WTC11 (cell line): Measurements from ENCODE around the gene HPCAL1.

Source experiments
- ATF2 ChIP-seq: sonication (generic); formaldehyde crosslinking; IDR thresholded peaks from 2 replicates; pipeline ENCODE4 v1.8.1; 2022; ENCODE audit warnings: low read depth, missing genetic modification reagents, borderline replicate concordance
- E2F1 ChIP-seq: sonication (generic); formaldehyde crosslinking; IDR thresholded peaks from 2 replicates; pipeline ENCODE4 v1.8.0; 2022; ENCODE audit warnings: mild to moderate bottlenecking, missing genetic modification reagents
- GABPB1 ChIP-seq: sonication (generic); formaldehyde crosslinking; IDR thresholded peaks from 2 replicates; pipeline ENCODE4 v1.8.1; 2023; ENCODE audit warnings: mild to moderate bottlenecking, missing genetic modification reagents
- IRF2 ChIP-seq: sonication (generic); formaldehyde crosslinking; IDR thresholded peaks from 2 replicates; pipeline ENCODE4 v1.8.0; 2022; ENCODE audit warnings: low read depth, missing genetic modification reagents, borderline replicate concordance
- MAX ChIP-seq: sonication (generic); formaldehyde crosslinking; IDR thresholded peaks from 2 replicates; pipeline ENCODE4 v1.8.0; 2022; ENCODE audit warnings: mild to moderate bottlenecking, missing genetic modification reagents
- SP1 ChIP-seq: sonication (generic); formaldehyde crosslinking; conservative IDR thresholded peaks from 2 replicates; pipeline ENCODE4 v1.8.1; 2022; ENCODE audit warnings: missing genetic modification reagents
- STAT6 ChIP-seq: sonication (generic); formaldehyde crosslinking; conservative IDR thresholded peaks from 2 replicates; pipeline ENCODE4 v1.8.1; 2023; ENCODE audit warnings: mild to moderate bottlenecking, low read depth, missing genetic modification reagents, moderate library complexity
- ZNF416 ChIP-seq: fragments of 250-450 bp; sonication (Bioruptor Pico); IDR thresholded peaks from 2 replicates; pipeline ENCODE4 v1.9.0; 2021; ENCODE audit warnings: mild to moderate bottlenecking, inconsistent platforms
- TF ChIP-seq, protein P1 (sequence below): fragments of 200-600 bp; IDR thresholded peaks from 2 replicates; pipeline ENCODE4 v1.8.0; 2022; ENCODE audit warnings: antibody characterized with exemption
- TF ChIP-seq, protein P2 (sequence below): sonication (generic); formaldehyde crosslinking; IDR thresholded peaks from 2 replicates; pipeline ENCODE4 v1.8.1; 2022; ENCODE audit warnings: missing genetic modification reagents, borderline replicate concordance

DNA sequence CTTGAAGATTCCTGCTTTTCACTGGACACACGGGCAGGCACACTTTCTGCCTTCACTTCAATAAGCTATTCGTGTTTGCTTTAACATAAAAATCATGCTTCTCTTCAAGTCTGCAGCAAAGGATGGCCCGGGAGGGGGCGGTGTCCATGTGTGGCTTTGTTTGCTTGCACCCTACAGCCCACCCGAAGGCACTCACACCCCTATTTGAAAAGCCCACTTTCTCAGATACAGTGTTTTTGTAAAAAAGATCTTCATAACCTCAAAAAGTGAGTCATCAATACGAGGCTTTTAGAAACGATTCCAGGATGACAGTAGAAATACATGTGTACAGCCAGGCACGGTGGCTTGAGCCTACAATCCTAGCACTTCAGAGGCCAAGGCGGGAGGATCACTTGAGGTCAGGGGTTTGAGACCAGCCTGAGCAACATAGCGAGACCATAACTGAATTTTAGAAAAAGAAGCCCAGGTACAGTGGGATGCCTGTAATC, 36.5 kb upstream of the HPCAL1 start:
- TF ChIP-seq, protein P1, sequence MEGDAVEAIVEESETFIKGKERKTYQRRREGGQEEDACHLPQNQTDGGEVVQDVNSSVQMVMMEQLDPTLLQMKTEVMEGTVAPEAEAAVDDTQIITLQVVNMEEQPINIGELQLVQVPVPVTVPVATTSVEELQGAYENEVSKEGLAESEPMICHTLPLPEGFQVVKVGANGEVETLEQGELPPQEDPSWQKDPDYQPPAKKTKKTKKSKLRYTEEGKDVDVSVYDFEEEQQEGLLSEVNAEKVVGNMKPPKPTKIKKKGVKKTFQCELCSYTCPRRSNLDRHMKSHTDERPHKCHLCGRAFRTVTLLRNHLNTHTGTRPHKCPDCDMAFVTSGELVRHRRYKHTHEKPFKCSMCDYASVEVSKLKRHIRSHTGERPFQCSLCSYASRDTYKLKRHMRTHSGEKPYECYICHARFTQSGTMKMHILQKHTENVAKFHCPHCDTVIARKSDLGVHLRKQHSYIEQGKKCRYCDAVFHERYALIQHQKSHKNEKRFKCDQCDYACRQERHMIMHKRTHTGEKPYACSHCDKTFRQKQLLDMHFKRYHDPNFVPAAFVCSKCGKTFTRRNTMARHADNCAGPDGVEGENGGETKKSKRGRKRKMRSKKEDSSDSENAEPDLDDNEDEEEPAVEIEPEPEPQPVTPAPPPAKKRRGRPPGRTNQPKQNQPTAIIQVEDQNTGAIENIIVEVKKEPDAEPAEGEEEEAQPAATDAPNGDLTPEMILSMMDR = no peak
- no peak for TF ChIP-seq ATF2
- TF ChIP-seq IRF2 (CRISPR knock-in tag) = no peak
- TF ChIP-seq, protein P2, sequence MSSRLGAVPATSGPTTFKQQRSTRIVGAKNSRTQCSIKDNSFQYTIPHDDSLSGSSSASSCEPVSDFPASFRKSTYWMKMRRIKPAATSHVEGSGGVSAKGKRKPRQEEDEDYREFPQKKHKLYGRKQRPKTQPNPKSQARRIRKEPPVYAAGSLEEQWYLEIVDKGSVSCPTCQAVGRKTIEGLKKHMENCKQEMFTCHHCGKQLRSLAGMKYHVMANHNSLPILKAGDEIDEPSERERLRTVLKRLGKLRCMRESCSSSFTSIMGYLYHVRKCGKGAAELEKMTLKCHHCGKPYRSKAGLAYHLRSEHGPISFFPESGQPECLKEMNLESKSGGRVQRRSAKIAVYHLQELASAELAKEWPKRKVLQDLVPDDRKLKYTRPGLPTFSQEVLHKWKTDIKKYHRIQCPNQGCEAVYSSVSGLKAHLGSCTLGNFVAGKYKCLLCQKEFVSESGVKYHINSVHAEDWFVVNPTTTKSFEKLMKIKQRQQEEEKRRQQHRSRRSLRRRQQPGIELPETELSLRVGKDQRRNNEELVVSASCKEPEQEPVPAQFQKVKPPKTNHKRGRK (CRISPR knock-in tag) = no peak
- TF ChIP-seq ZNF416 = no peak
- no peak for TF ChIP-seq E2F1
- TF ChIP-seq MAX = no peak
- TF ChIP-seq STAT6 = no peak
- TF ChIP-seq SP1 = no peak
- TF ChIP-seq GABPB1 (CRISPR knock-in tag) = no peak
